H9 (cell line): ENCODE data around the gene KDM1B. TPM values are rescaled to one million over a fixed set of nuclear protein-coding genes. Genes with fewer than 3 reads are reported as not detected.

Experiments used
- DNase-seq: peaks from one replicate; pipeline ENCODE4 v3.0.0-alpha.2; 2017
- H2AFZ ChIP-seq: one replicate; pipeline ENCODE4 v1.6.1; 2013; ENCODE audit warnings: mild to moderate bottlenecking, low read length, control low read depth, moderate library complexity
- H2AK5ac ChIP-seq: 2 replicates; pipeline ENCODE4 v1.6.1; 2013; ENCODE audit warnings: low read length, control low read depth, mixed read lengths; ENCODE audit not compliant: insufficient read length
- H2BK120ac ChIP-seq: one replicate; pipeline ENCODE4 v1.6.1; 2013; ENCODE audit warnings: low read depth, mild to moderate bottlenecking, low read length, control low read depth, inconsistent platforms; ENCODE audit not compliant: poor library complexity, severe bottlenecking
- H2BK12ac ChIP-seq: 2 replicates; pipeline ENCODE4 v1.6.1; 2013; ENCODE audit warnings: low read length, control low read depth, mixed read lengths, low read depth; ENCODE audit not compliant: insufficient read length
- H2BK15ac ChIP-seq: 2 replicates; pipeline ENCODE4 v1.6.1; 2013; ENCODE audit warnings: low read depth, low read length, control low read depth
- H2BK20ac ChIP-seq: one replicate; pipeline ENCODE4 v1.6.1; 2013; ENCODE audit warnings: low read depth, mild to moderate bottlenecking, low read length, control low read depth, inconsistent platforms; ENCODE audit not compliant: poor library complexity, severe bottlenecking
- H2BK5ac ChIP-seq: 2 replicates; pipeline ENCODE4 v1.6.1; 2013; ENCODE audit warnings: low read length, control low read depth, mixed read lengths; ENCODE audit not compliant: insufficient read length
- H3K14ac ChIP-seq: 2 replicates; pipeline ENCODE4 v1.6.1; 2013; ENCODE audit warnings: low read length, control low read depth; ENCODE audit not compliant: insufficient read depth
- H3K18ac ChIP-seq: 2 replicates; pipeline ENCODE4 v1.6.1; 2013; ENCODE audit warnings: low read depth, mild to moderate bottlenecking, mixed read lengths, low read length, control low read depth; ENCODE audit not compliant: insufficient read length
- H3K23ac ChIP-seq: 2 replicates; pipeline ENCODE4 v1.6.1; 2013; ENCODE audit warnings: low read length, control low read depth, mixed read lengths, low read depth; ENCODE audit not compliant: insufficient read length
- H3K23me2 ChIP-seq: 2 replicates; pipeline ENCODE4 v1.6.1; 2013; ENCODE audit warnings: low read depth, mild to moderate bottlenecking, mixed read lengths, low read length, control low read depth; ENCODE audit not compliant: insufficient read length, poor library complexity, severe bottlenecking
- H3K27ac ChIP-seq: 2 replicates; pipeline ENCODE4 v1.5.1; 2013; ENCODE audit warnings: low read length, control low read depth, mixed read lengths, low read depth; ENCODE audit not compliant: insufficient read length
- H3K27me3 ChIP-seq: 2 replicates; pipeline ENCODE4 v1.6.1; 2013; ENCODE audit warnings: low read length, control low read depth, inconsistent platforms; ENCODE audit not compliant: insufficient read depth
- H3K4ac ChIP-seq: 2 replicates; pipeline ENCODE4 v1.6.1; 2013; ENCODE audit warnings: low read depth, mild to moderate bottlenecking, control low read depth, inconsistent platforms, low read length, moderate library complexity
- H3K4me1 ChIP-seq: 2 replicates; pipeline ENCODE4 v1.6.1; 2013; ENCODE audit warnings: low read length, control low read depth, inconsistent platforms; ENCODE audit not compliant: insufficient read depth
- H3K4me2 ChIP-seq: 2 replicates; pipeline ENCODE4 v1.6.1; 2013; ENCODE audit warnings: low read length, control low read depth, mixed read lengths; ENCODE audit not compliant: insufficient read length, insufficient read depth
- H3K56ac ChIP-seq: 2 replicates; pipeline ENCODE4 v1.6.1; 2013; ENCODE audit warnings: low read depth, mild to moderate bottlenecking, mixed read lengths, low read length, control low read depth; ENCODE audit not compliant: insufficient read length
- H3K79me1 ChIP-seq: 2 replicates; pipeline ENCODE4 v1.6.1; 2013; ENCODE audit warnings: low read depth, mild to moderate bottlenecking, moderate library complexity, low read length, control low read depth, inconsistent platforms; ENCODE audit not compliant: insufficient read depth, poor library complexity, severe bottlenecking
- H3K79me2 ChIP-seq: 2 replicates; pipeline ENCODE4 v1.6.1; 2013; ENCODE audit warnings: low read length, control low read depth, inconsistent platforms; ENCODE audit not compliant: insufficient read depth
- H3K9ac ChIP-seq: 2 replicates; pipeline ENCODE4 v1.6.1; 2013; ENCODE audit warnings: low read length, control low read depth, mixed read lengths; ENCODE audit not compliant: insufficient read length; ENCODE audit errors: extremely low read depth
- H3K9me3 ChIP-seq: one replicate; pipeline ENCODE4 v1.6.1; 2013; ENCODE audit warnings: low read depth, low read length, inconsistent platforms; ENCODE audit not compliant: control insufficient read depth
- H3T11ph ChIP-seq: one replicate; pipeline ENCODE4 v1.6.1; 2013; ENCODE audit warnings: mild to moderate bottlenecking, low read length, control low read depth, inconsistent platforms
- H4K20me1 ChIP-seq: one replicate; pipeline ENCODE4 v1.6.1; 2013; ENCODE audit not compliant: control insufficient read depth, insufficient read length, insufficient read depth
- H4K5ac ChIP-seq: 2 replicates; pipeline ENCODE4 v1.6.1; 2013; ENCODE audit warnings: low read depth, mild to moderate bottlenecking, mixed read lengths, low read length, control low read depth; ENCODE audit not compliant: insufficient read length
- H4K8ac ChIP-seq: replicated peaks from 2 replicates; pipeline ENCODE4 v1.6.1; 2013; ENCODE audit warnings: low read length, control low read depth, mixed read lengths, low read depth; ENCODE audit not compliant: insufficient read length
- H4K91ac ChIP-seq: 2 replicates; pipeline ENCODE4 v1.6.1; 2013; ENCODE audit warnings: low read depth, mild to moderate bottlenecking, moderate library complexity, mixed read lengths, low read length, control low read depth; ENCODE audit not compliant: insufficient read length
- H3K27ac Mint-ChIP-seq, 3 experiments: 2 replicates in 2 of 3; 3 replicates in 1 of 3; pipeline ENCODE4 v1.8.0; 2020 to 2021; ENCODE audit warnings: mixed read lengths in 3 of 3, mild to moderate bottlenecking in 1 of 3, moderate library complexity in 1 of 3
- H3K27me3 Mint-ChIP-seq: 2 replicates; pipeline ENCODE4 v1.8.0; 2021; ENCODE audit warnings: low read depth, mild to moderate bottlenecking, moderate library complexity, mixed read lengths
- H3K36me3 Mint-ChIP-seq, 3 experiments: 2 replicates in 2 of 3; 3 replicates in 1 of 3; pipeline ENCODE4 v1.8.0; 2020 to 2021; ENCODE audit warnings: low read depth in 3 of 3, mixed read lengths in 3 of 3; ENCODE audit not compliant: insufficient read depth in 1 of 3
- H3K4me1 Mint-ChIP-seq, 2 experiments: 2 replicates each; pipeline ENCODE4 v1.8.0; 2020; ENCODE audit warnings: mixed read lengths in 2 of 2
- H3K4me3 Mint-ChIP-seq, 2 experiments: 2 replicates in 1 of 2; 3 replicates in 1 of 2; pipeline ENCODE4 v1.8.0; 2020 to 2021; ENCODE audit warnings: mild to moderate bottlenecking in 2 of 2, mixed read lengths in 2 of 2, moderate library complexity in 1 of 2
- H3K9me3 Mint-ChIP-seq, 2 experiments: 2 replicates in 1 of 2; 3 replicates in 1 of 2; pipeline ENCODE4 v1.8.0; 2020; ENCODE audit warnings: mild to moderate bottlenecking in 2 of 2, mixed read lengths in 2 of 2, moderate library complexity in 1 of 2
- CTCF ChIP-seq: fragments of 200-600 bp; sonication (generic); conservative IDR thresholded peaks from 3 replicates; pipeline ENCODE4 v1.8.0; 2021; ENCODE audit warnings: antibody characterized with exemption, mild to moderate bottlenecking
- WGBS: extraction: QIAGEN DNeasy Blood & Tissue Kit; methylation state at CpG from one replicate; pipeline ENCODE4 v1.1.7; 2013; ENCODE audit warnings: missing lambda C conversion rate, low lambda C conversion rate, mixed read lengths; ENCODE audit not compliant: insufficient read length; ENCODE audit errors: extremely low coverage; 5-methylcytosine and 5-hydroxymethylcytosine counted together
- total RNA-seq: library from RNA; stranded (reverse); gene quantifications from 2 replicates; pipeline ENCODE4 v1.2.1, GENCODE V29; 2021

Gene KDM1B
- total RNA-seq, 1 experiment from 2014 or later = 5.4 TPM

- H3K23ac ChIP-seq = no peak overlapping the region
- H3K27ac ChIP-seq = no peak overlapping the region
- no peak overlapping the region for H2BK15ac ChIP-seq
- DNase-seq = no peak
- no peak overlapping the region for H3K4me2 ChIP-seq
- peak overlapping the region in 2 of 3 experiments; percentile 58 to 75; a peak in 4 of 7 replicates for H3K27ac Mint-ChIP-seq
- H3K56ac ChIP-seq = no peak overlapping the region
- no peak overlapping the region for H2BK12ac ChIP-seq
- no peak overlapping the region for H3T11ph ChIP-seq
- H3K9me3 Mint-ChIP-seq = no peaks in the 10 kb centered on the region
- no CpG with 5 or more reads among the region's 1 CpG for WGBS
- no peak overlapping the region for H4K91ac ChIP-seq
- no peaks in the 10 kb centered on the region for H3K27me3 ChIP-seq
- no peaks in the 10 kb centered on the region for H3K9me3 ChIP-seq
- TF ChIP-seq CTCF = no peak
- peaks cover 13% of the 10 kb centered on the region for H3K79me1 ChIP-seq
- H3K4me1 Mint-ChIP-seq = peaks cover 23 to 31% of the 10 kb centered on the region in 2 experiments
- H2AK5ac ChIP-seq = no peak overlapping the region
- H2BK20ac ChIP-seq = no peak overlapping the region
- no peak overlapping the region for H3K18ac ChIP-seq
- no peak overlapping the region for H3K9ac ChIP-seq
- no peak overlapping the region for H4K8ac ChIP-seq
- H3K4ac ChIP-seq = no peak overlapping the region
- no peak overlapping the region for H3K4me3 Mint-ChIP-seq
- no peak overlapping the region for H2BK120ac ChIP-seq
- H3K36me3 Mint-ChIP-seq = peaks cover 73 to 93% (median 83%) of the 10 kb centered on the region in 3 experiments
- H3K23me2 ChIP-seq = no peaks in the 10 kb centered on the region
- H3K79me2 ChIP-seq = peaks cover 3% of the 10 kb centered on the region; the same call in 1 of the 2 replicates
- no peak overlapping the region for H2BK5ac ChIP-seq
- H2AFZ ChIP-seq = no peak overlapping the region
- H3K14ac ChIP-seq = no peak overlapping the region
- no peaks in the 10 kb centered on the region; the same call in 1 of the 2 replicates for H3K4me1 ChIP-seq
- no peak overlapping the region for H4K5ac ChIP-seq
- no peaks in the 10 kb centered on the region for H4K20me1 ChIP-seq
- no peaks in the 10 kb centered on the region for H3K27me3 Mint-ChIP-seq
These were observed 86.2 kb downstream of the KDM1B start for GRCh38 chr6:18241208-18242038.
